Embryonic facial prominence (tissue), 1 donor: ENCODE data around the gene FFAR3.

Experiments
- DNase-seq: peaks from one replicate; pipeline ENCODE4 v3.0.0-alpha.2; 2016; ENCODE audit errors: extremely low spot score

The FFAR3 gene

GRCh38 chr19:35403116-35403760, 45.0 kb downstream of the FFAR3 start:
- DNase-seq: no peak

GRCh38 chr19:35404879-35405622, 46.8 kb downstream of the FFAR3 start:
- DNase-seq: no peak

- DNase-seq: no peak
These were observed 49.4 kb downstream of the FFAR3 start for GRCh38 chr19:35407619-35408018.

GRCh38 chr19:35408284-35409171, 50.3 kb downstream of the FFAR3 start:
- DNase-seq: no peak

- DNase-seq: no peak
These were observed 50.9 kb downstream of the FFAR3 start for GRCh38 chr19:35409191-35409590.
